WTC11 (cell line): ENCODE data around the gene SMAD6. TPM values are rescaled to one million over a fixed set of nuclear protein-coding genes. Genes with fewer than 3 reads are reported as not detected.

Experiments
- ATAC-seq: fragments of 200-7000 bp; cut with Tn5 transposase; 2 replicates; pipeline ENCODE4 v1.10.0; 2021; ENCODE audit warnings: mild to moderate bottlenecking, moderate library complexity
- CTCF ChIA-PET: fragments of 300-600 bp; sonication (Branson Sonifier 250); formaldehyde crosslinking; loops from one replicate; lab custom pipeline; 2021; ENCODE audit warnings: antibody characterized with exemption; lab: Charles Lee
- POLR2A ChIA-PET: fragments of 350-600 bp; sonication (Branson Sonifier 250); formaldehyde crosslinking; loops from one replicate; lab custom pipeline; 2021; ENCODE audit warnings: antibody characterized with exemption; lab: Charles Lee
- DNase-seq: peaks from one replicate; pipeline ENCODE4 v3.0.0; 2021; ENCODE audit warnings: low spot score
- H3K27ac Mint-ChIP-seq: 2 replicates; pipeline ENCODE4 v1.8.0; 2021; ENCODE audit warnings: mixed read lengths
- H3K27me3 Mint-ChIP-seq: 2 replicates; pipeline ENCODE4 v1.8.0; 2021; ENCODE audit warnings: low read depth, mild to moderate bottlenecking, moderate library complexity, mixed read lengths
- H3K36me3 Mint-ChIP-seq: 2 replicates; pipeline ENCODE4 v1.8.0; 2021; ENCODE audit warnings: mixed read lengths
- H3K4me1 Mint-ChIP-seq: 2 replicates; pipeline ENCODE4 v1.8.0; 2022; ENCODE audit warnings: mixed read lengths
- H3K4me3 Mint-ChIP-seq: 2 replicates; pipeline ENCODE4 v1.8.0; 2021; ENCODE audit warnings: mild to moderate bottlenecking, moderate library complexity, mixed read lengths
- H3K9me3 Mint-ChIP-seq: 2 replicates; pipeline ENCODE4 v1.8.0; 2021; ENCODE audit warnings: mixed read lengths
- ATF3 ChIP-seq: sonication (generic); formaldehyde crosslinking; conservative IDR thresholded peaks from 2 replicates; pipeline ENCODE4 v1.8.1; 2022; ENCODE audit warnings: mild to moderate bottlenecking, missing genetic modification reagents
- ELF4 ChIP-seq: sonication (generic); formaldehyde crosslinking; IDR thresholded peaks from 2 replicates; pipeline ENCODE4 v1.8.1; 2022; ENCODE audit warnings: low read depth, mild to moderate bottlenecking, moderate library complexity, missing genetic modification reagents
- EMX1 ChIP-seq: fragments of 250-450 bp; sonication (Bioruptor Pico); IDR thresholded peaks from 2 replicates; pipeline ENCODE4 v1.8.0; 2021; ENCODE audit warnings: mild to moderate bottlenecking
- FOXK1 ChIP-seq: sonication (generic); formaldehyde crosslinking; IDR thresholded peaks from 2 replicates; pipeline ENCODE4 v1.8.0; 2022; ENCODE audit warnings: mild to moderate bottlenecking, moderate library complexity, missing genetic modification reagents
- FOXP1 ChIP-seq: sonication (generic); formaldehyde crosslinking; IDR thresholded peaks from 2 replicates; pipeline ENCODE4 v1.8.0; 2022; ENCODE audit warnings: missing genetic modification reagents, mild to moderate bottlenecking, moderate library complexity, borderline replicate concordance
- FOXP4 ChIP-seq: sonication (generic); formaldehyde crosslinking; IDR thresholded peaks from 2 replicates; pipeline ENCODE4 v1.8.0; 2022; ENCODE audit warnings: mild to moderate bottlenecking, missing genetic modification reagents
- GRHL2 ChIP-seq: fragments of 250-450 bp; sonication (Bioruptor Pico); IDR thresholded peaks from 2 replicates; pipeline ENCODE4 v1.8.0; 2022; ENCODE audit warnings: mild to moderate bottlenecking, moderate library complexity; ENCODE audit not compliant: insufficient replicate concordance, severe bottlenecking
- NR3C1 ChIP-seq: sonication (generic); formaldehyde crosslinking; conservative IDR thresholded peaks from 2 replicates; pipeline ENCODE4 v1.8.1; 2023; ENCODE audit warnings: low read depth, mild to moderate bottlenecking, missing genetic modification reagents
- OVOL2 ChIP-seq: fragments of 250-450 bp; sonication (Bioruptor Pico); IDR thresholded peaks from 2 replicates; pipeline ENCODE4 v1.9.0; 2021; ENCODE audit warnings: mild to moderate bottlenecking, borderline replicate concordance
- PREB ChIP-seq: sonication (generic); formaldehyde crosslinking; IDR thresholded peaks from 2 replicates; pipeline ENCODE4 v1.8.1; 2022; ENCODE audit warnings: mild to moderate bottlenecking, missing genetic modification reagents, moderate library complexity, borderline replicate concordance
- PRRX2 ChIP-seq: fragments of 250-450 bp; sonication (Bioruptor Pico); IDR thresholded peaks from 2 replicates; pipeline ENCODE4 v1.8.0; 2021; ENCODE audit warnings: mild to moderate bottlenecking
- SMAD3 ChIP-seq: sonication (generic); formaldehyde crosslinking; IDR thresholded peaks from 2 replicates; pipeline ENCODE4 v1.8.0; 2022; ENCODE audit warnings: missing genetic modification reagents, mild to moderate bottlenecking, borderline replicate concordance
- TCF7 ChIP-seq: sonication (generic); formaldehyde crosslinking; IDR thresholded peaks from 2 replicates; pipeline ENCODE4 v1.8.0; 2022; ENCODE audit warnings: mild to moderate bottlenecking, low read depth, missing genetic modification reagents, moderate library complexity
- ZBTB43 ChIP-seq: sonication (generic); formaldehyde crosslinking; IDR thresholded peaks from 2 replicates; pipeline ENCODE4 v1.8.1; 2023; ENCODE audit warnings: mild to moderate bottlenecking, missing genetic modification reagents
- ZMAT4 ChIP-seq: fragments of 250-450 bp; sonication (Bioruptor Pico); IDR thresholded peaks from 2 replicates; pipeline ENCODE4 v1.9.0; 2021; ENCODE audit warnings: mild to moderate bottlenecking
- ZNF219 ChIP-seq: sonication (generic); formaldehyde crosslinking; IDR thresholded peaks from 2 replicates; pipeline ENCODE4 v1.8.0; 2023; ENCODE audit warnings: missing genetic modification reagents, mild to moderate bottlenecking, borderline replicate concordance
- ZNF281 ChIP-seq: sonication (generic); formaldehyde crosslinking; IDR thresholded peaks from 2 replicates; pipeline ENCODE4 v1.8.0; 2023; ENCODE audit warnings: mild to moderate bottlenecking, missing genetic modification reagents
- ZNF425 ChIP-seq: fragments of 250-450 bp; sonication (Bioruptor Pico); conservative IDR thresholded peaks from 2 replicates; pipeline ENCODE4 v1.9.0; 2021; ENCODE audit warnings: mild to moderate bottlenecking
- ZNF532 ChIP-seq: fragments of 250-450 bp; sonication (Bioruptor Pico); IDR thresholded peaks from 2 replicates; pipeline ENCODE4 v1.9.0; 2021; ENCODE audit warnings: mild to moderate bottlenecking, borderline replicate concordance
- total RNA-seq: library from RNA; stranded (reverse); gene quantifications from 3 replicates; pipeline ENCODE4 v1.2.3, GENCODE V29; 2021

The SMAD6 gene
- total RNA-seq, 1 experiment from 2014 or later = 13.9 TPM

GRCh38 chr15:66682865-66683264 is 19.2 kb upstream of the SMAD6 start (continued):
- TF ChIP-seq ZNF281 (no peak), ZNF425 (CRISPR knock-in tag) (no peak), NR3C1 (no peak), ZMAT4 (CRISPR knock-in tag) (no peak), FOXK1 (no peak), FOXP1 (CRISPR knock-in tag) (no peak), EMX1 (CRISPR knock-in tag) (no peak), PREB (CRISPR knock-in tag) (no peak), ZNF219 (CRISPR knock-in tag) (no peak), GRHL2 (CRISPR knock-in tag) (no peak)
- TF ChIP-seq, all 79 proteins: peak for 0

- ChIA-PET CTCF (interaction anchor here (1.5 kb wide), 1 partner anchor 105 kb away, joined by 4 read pairs; no protein-coding TSS in a partner anchor), POLR2A (no interaction called here)
- H3K4me3 Mint-ChIP-seq = no peak overlapping the region
- H3K9me3 Mint-ChIP-seq = peaks cover 19% of the 10 kb centered on the region
- no peak overlapping the region for H3K27ac Mint-ChIP-seq
- H3K36me3 Mint-ChIP-seq = peaks cover 11% of the 10 kb centered on the region
- no peak for ATAC-seq
- no peak for DNase-seq
- peaks cover 10% of the 10 kb centered on the region for H3K4me1 Mint-ChIP-seq
- no peaks in the 10 kb centered on the region; the same call in 1 of the 2 replicates for H3K27me3 Mint-ChIP-seq
- TF ChIP-seq ZNF532 = no peak
- no peak for TF ChIP-seq ELF4 (CRISPR knock-in tag)
- TF ChIP-seq ATF3 (CRISPR knock-in tag) = no peak
- no peak for TF ChIP-seq OVOL2 (CRISPR knock-in tag)
- no peak for TF ChIP-seq SMAD3
- TF ChIP-seq TCF7 = no peak
- no peak for TF ChIP-seq PRRX2 (CRISPR knock-in tag)
- no peak for TF ChIP-seq ZBTB43
- no peak for TF ChIP-seq FOXP4
- TF ChIP-seq PREB (CRISPR knock-in tag) = no peak
Observed at GRCh38 chr15:66684136-66684681, 17.8 kb upstream of the SMAD6 start.
